K562 (cell line): Measurements from ENCODE around the gene TIMM10. TPM values are rescaled to one million over a fixed set of nuclear protein-coding genes. Genes with fewer than 3 reads are reported as not detected.

Experiments used
- ARHGAP35 ChIP-seq: fragments of 450-650 bp; IDR thresholded peaks from 2 replicates; pipeline ENCODE4 v1.6.1; 2018; ENCODE audit not compliant: partially characterized antibody
- ARID3A ChIP-seq: IDR thresholded peaks from 2 replicates; pipeline ENCODE4 v1.6.1; 2012; ENCODE audit warnings: low read depth, low read length, improper control_type of control experiment, borderline replicate concordance
- CHAMP1 ChIP-seq: fragments of 450-650 bp; IDR thresholded peaks from 2 replicates; pipeline ENCODE4 v1.6.1; 2016; ENCODE audit warnings: mild to moderate bottlenecking
- E2F8 ChIP-seq: fragments of 450-650 bp; IDR thresholded peaks from 2 replicates; pipeline ENCODE4 v1.7.1; 2018; ENCODE audit warnings: mild to moderate bottlenecking, low read depth; ENCODE audit not compliant: partially characterized antibody
- HDAC8 ChIP-seq: fragments of 450-650 bp; IDR thresholded peaks from 2 replicates; pipeline ENCODE4 v1.6.1; 2016; ENCODE audit warnings: mild to moderate bottlenecking, missing genetic modification characterization, moderate library complexity, missing compliant biosample characterization
- MLLT1 ChIP-seq, 2 experiments: fragments of 450-650 bp; IDR thresholded peaks; 2 replicates each; pipeline ENCODE4 v1.6.1; 2016
- NONO ChIP-seq, 2 experiments: fragments of 200-400 bp in 1 of 2; fragments of 450-650 bp in 1 of 2; formaldehyde crosslinking in 1 of 2; IDR thresholded peaks; 2 replicates each; pipeline ENCODE4 v1.6.1; 2017; ENCODE audit warnings: low read depth in 2 of 2, mild to moderate bottlenecking in 2 of 2, moderate library complexity in 2 of 2, low read length in 1 of 2
- NUFIP1 ChIP-seq: fragments of 450-650 bp; IDR thresholded peaks from 2 replicates; pipeline ENCODE4 v1.6.1; 2018; ENCODE audit not compliant: partially characterized antibody
- PKNOX1 ChIP-seq: fragments of 450-650 bp; IDR thresholded peaks from 2 replicates; pipeline ENCODE4 v1.6.1; 2016
- RFX7 ChIP-seq: fragments of 250-450 bp; sonication (Bioruptor Pico); IDR thresholded peaks from 2 replicates; pipeline ENCODE4 v1.5.1; 2021; ENCODE audit warnings: mild to moderate bottlenecking
- U2AF2 ChIP-seq: fragments of 200-400 bp; formaldehyde crosslinking; optimal IDR thresholded peaks from 2 replicates; pipeline ENCODE3; 2017; ENCODE audit warnings: low read depth, mild to moderate bottlenecking, low read length
- ZHX1 ChIP-seq: fragments of 150-350 bp; conservative IDR thresholded peaks from 2 replicates; pipeline ENCODE4 v1.6.1; 2014; ENCODE audit warnings: low read length
- ZNF76 ChIP-seq: fragments of 250-450 bp; sonication (Bioruptor Pico); IDR thresholded peaks from 2 replicates; pipeline ENCODE4 v1.4.0; 2020; ENCODE audit warnings: mild to moderate bottlenecking, moderate library complexity, borderline replicate concordance
- polyA plus RNA-seq, 8 experiments: library from polyadenylated mRNA; depleted of rRNA in 4 of 8; stranded (reverse) in 5 of 8; unstranded in 3 of 8; fragments of >200 nt; fragmentation: Nextera tagmentation in 2 of 8; fragmentation: Illumina TruSeq in 1 of 8; extraction: Ambion mirVana in 2 of 8; extraction: Trizol in 1 of 8; gene quantifications; 2 replicates each; pipeline versions ENCODE4 v1.2.1 to v1.2.3, GENCODE V29; 2011 to 2014; ENCODE audit warnings: inconsistent platforms in 1 of 8, missing spikeins in 1 of 8
- total RNA-seq, 7 experiments: library from RNA; depleted of rRNA in 6 of 7; stranded (reverse); fragments of >200 nt in 6 of 7; fragmentation: Illumina TruSeq in 2 of 7; extraction: Trizol in 2 of 7; gene quantifications; 2 replicates each; pipeline versions ENCODE4 v1.2.1 to v1.2.3, GENCODE V29; 2011 to 2021; ENCODE audit warnings: low replicate concordance in 1 of 7

TIMM10 gene
- total and polyA plus RNA-seq, 9 of the 15 experiments (the other 6 are each of a cell fraction or from before 2014, with no cell fraction given), result 109 to 553 (median 172) TPM

- TF ChIP-seq CHAMP1 (no peak), E2F8 (peak; percentile 96), ZHX1 (no peak), ARHGAP35 (no peak), ARID3A (peak; percentile 82), PKNOX1 (peak; percentile 61), NUFIP1 (no peak), U2AF2 (no peak), ZNF76 (no peak), HDAC8 (tag) (no peak), MLLT1 (IDR thresholded peaks at IDR 0.05) (0 out of 4 replicates have a peak, but pooled peaks of 1 of the 2 experiments have one; percentile 10), NONO (IDR thresholded peaks at IDR 0.05; ENCODE audit: low read depth in 2 of 2, low read length in 1 of 2) (peak in 1 of 2 experiments; percentile 58; a peak in 2 of 4 replicates), RFX7 (CRISPR knock-in tag) (no peak)
Measured at GRCh38 chr11:57530596-57531507, at the start of gene TIMM10 (continued).
